GM12878 (cell line): ENCODE measurements around the gene SRSF12.

ENCODE experiments used
- HDGF ChIP-seq: fragments of 450-650 bp; IDR thresholded peaks from 2 replicates; pipeline ENCODE4 v1.6.1; 2016; ENCODE audit warnings: antibody characterized with exemption
- TARDBP ChIP-seq: IDR thresholded peaks from 2 replicates; pipeline ENCODE4 v1.6.1; 2016; ENCODE audit warnings: borderline replicate concordance
- TF ChIP-seq, protein P1 (sequence below), 3 experiments: IDR thresholded peaks in 2 of 3; conservative IDR thresholded peaks in 1 of 3; 2 replicates each; pipeline ENCODE4 v1.5.1; 2011; ENCODE audit warnings: low read depth in 3 of 3, low read length in 3 of 3, mild to moderate bottlenecking in 3 of 3, control low read depth in 2 of 3, moderate library complexity in 2 of 3, inconsistent platforms in 1 of 3, mixed read lengths in 1 of 3; ENCODE audit not compliant: control insufficient read depth in 2 of 3, insufficient read depth in 1 of 3; ENCODE audit errors: extremely low read depth in 1 of 3

DNA sequence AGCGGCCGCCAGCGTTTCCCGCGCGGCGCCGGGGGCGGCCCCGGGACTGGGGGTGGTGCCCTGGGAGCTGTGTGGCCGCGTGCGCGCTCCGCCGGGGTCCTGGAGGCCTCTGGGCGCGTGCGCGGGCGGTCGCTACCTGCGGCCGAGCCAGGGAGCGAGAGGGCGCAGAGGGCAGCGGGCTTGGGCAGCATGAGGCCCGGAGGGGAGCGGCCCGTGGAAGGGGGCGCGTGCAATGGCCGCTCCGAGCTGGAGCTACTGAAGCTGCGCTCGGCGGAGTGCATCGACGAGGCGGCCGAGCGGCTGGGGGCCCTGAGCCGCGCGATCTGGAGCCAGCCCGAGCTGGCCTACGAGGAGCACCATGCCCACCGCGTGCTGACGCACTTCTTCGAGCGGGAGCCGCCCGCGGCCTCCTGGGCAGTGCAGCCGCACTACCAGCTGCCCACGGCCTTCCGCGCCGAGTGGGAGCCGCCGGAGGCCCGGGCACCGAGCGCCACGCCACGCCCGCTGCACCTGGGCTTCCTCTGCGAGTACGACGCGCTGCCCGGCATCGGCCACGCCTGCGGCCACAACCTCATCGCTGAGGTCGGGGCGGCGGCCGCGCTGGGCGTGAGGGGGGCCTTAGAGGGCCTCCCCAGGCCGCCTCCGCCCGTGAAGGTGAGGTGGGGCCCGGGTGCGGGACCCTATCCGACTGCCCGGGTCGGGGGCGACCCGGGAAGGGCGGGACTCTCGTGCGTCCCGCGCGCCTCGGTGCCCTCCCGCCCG, 28.3 kb upstream of the SRSF12 start, which contains the start of gene PM20D2:
- no peak for TF ChIP-seq TARDBP
- no peak for TF ChIP-seq HDGF
- TF ChIP-seq, protein P1, sequence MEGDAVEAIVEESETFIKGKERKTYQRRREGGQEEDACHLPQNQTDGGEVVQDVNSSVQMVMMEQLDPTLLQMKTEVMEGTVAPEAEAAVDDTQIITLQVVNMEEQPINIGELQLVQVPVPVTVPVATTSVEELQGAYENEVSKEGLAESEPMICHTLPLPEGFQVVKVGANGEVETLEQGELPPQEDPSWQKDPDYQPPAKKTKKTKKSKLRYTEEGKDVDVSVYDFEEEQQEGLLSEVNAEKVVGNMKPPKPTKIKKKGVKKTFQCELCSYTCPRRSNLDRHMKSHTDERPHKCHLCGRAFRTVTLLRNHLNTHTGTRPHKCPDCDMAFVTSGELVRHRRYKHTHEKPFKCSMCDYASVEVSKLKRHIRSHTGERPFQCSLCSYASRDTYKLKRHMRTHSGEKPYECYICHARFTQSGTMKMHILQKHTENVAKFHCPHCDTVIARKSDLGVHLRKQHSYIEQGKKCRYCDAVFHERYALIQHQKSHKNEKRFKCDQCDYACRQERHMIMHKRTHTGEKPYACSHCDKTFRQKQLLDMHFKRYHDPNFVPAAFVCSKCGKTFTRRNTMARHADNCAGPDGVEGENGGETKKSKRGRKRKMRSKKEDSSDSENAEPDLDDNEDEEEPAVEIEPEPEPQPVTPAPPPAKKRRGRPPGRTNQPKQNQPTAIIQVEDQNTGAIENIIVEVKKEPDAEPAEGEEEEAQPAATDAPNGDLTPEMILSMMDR (IDR thresholded peaks at IDR 0.05 in 2 of 3, conservative IDR thresholded peaks at IDR 0.05 in 1 of 3; ENCODE audit: control insufficient read depth in 2 of 3, extremely low read depth in 1 of 3, insufficient read depth in 1 of 3, low read depth in 3 of 3, low read length in 3 of 3), result no peak
